Superior temporal gyrus (tissue), 1 donor: ENCODE results near the gene PRM1.
"Not testable (repeated sequence)": the region's sequence is repeated elsewhere in the genome, so short reads cannot be mapped to it uniquely, and the experiment has no call there.

Experiments
- DNase-seq: peaks from one replicate; pipeline ENCODE4 v3.0.0-alpha.2; 2016; ENCODE audit errors: extremely low spot score

The PRM1 gene

DNA sequence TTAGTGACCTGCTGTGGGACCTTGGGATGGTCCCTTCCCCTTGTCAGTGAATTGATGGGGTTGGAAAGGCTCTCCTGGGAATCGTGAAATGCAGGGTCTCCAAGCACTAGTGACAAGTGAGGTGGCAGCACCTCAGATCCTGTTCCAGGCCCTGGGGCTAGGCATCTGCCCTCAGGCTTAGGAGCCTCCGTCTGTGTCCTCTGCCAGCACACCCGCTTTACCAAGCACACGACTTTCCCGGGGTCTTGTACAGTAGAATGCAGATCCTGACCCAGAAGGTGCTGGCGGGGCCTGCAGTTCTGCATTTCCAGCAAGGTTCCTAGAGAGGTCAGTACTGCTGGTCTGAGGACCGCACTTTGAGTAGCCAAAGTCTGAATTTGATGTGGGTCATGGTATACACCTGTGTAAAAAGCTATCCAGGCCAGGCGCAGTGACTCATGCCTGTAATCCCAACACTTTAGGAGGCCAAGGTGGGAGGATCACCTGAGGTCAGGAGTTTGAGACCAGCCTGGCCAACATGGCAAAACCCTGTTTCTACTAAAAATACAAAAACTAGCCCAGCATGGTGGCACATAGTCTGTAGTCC, 33.3 kb upstream of the PRM1 start:
- no peak for DNase-seq

DNA sequence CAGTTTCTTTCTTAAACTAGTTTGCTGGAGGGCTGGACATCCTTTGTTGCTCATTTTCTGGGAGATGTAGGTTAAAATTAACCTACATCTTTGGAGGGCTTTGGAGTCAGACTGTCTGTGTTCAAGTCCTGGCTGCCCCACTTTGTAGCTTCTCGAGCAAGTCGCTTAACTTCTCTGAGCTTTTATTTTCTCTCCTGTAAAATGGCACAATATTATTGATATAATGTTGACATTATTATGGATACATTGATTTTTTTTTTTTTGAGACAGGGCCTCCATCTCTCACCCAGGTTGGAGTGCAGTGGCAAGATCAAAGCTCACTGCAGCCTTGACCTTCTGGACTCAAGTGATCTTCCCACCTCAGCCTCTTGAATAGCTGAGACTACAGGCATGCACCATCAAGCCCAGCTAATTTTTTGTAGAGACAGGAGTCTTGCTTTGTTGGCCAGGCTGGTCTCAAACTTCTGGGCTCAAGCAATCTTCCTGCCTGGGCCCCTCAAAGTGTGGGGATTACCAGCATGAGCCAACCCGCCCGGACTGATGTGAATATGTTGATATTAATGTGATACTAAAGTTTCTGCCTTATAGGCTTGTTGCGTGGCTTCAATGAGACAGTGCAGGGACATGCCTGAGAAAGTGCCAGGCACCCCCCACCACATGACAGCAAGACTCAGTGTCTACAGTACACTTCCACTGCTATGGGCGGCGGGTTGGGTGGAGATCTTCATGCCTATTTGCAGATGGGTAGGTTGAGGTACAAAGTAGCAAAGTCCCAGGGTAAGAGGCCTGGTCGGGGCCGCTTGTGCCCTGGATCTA, 32.6 kb upstream of the PRM1 start:
- DNase-seq, result no peak

DNA sequence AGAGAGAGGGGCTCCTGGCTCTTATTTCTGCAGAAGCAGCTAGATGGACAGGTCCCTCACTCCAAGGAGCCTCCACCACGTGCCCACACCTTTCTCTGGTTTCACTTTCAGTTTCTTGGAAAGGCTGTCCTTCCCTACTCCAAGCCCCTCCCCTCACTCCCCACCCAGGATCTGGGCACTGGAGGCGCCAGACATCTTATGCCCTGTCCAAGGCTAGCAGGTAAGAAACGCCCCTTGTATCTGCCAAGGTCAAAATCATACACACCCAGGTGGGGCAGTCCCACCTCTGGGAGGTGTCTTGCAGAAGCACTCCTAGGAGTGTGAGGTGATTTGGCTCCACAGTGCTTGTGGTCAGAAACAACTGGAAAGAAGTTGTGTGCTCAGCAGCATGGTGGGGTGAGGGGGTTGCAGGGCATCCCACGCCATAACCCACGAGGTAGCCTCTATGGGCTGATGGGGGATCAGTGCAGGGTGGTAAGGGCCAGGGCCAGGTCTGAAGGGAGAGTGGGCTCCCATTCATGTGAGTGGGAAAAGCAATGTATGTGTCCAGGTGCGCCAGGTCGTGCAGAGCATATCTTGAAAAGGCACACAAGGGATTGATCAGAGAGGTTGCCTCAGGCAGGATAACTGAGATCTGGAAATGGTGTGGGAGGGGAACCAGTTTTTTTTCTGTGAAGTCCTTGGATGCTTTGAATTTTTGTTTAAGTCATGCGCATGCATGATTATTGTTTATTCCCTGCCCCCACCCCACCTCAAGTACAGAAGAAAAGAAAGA, 31.8 kb upstream of the PRM1 start:
- DNase-seq, result no peak

DNA sequence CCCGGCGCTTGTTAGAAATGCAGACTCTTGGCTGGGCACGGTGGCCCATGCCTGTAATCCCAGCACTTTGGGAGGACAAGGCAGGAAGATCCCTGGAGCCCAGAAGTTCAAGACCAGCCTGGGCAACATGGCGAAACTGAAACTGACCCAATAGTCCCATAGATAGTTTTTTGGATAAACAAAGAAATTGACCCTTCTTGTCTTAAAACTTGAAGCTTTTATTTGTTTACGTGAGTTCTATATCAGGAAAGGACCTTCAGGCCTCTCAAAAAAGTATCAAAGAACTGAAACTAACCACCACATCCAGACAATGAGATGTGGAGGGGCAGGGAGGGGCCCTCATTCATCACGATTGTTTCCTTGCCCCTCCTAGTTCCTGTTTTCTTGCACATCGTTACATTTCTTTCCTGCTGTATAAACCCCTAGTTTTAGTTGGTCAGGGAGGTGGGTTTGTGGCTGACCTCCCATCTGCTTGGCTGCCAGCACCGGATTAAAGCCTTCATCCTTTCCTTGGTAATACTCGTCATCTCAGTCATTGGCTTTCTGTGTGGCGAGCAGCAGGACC, 29.9 kb upstream of the PRM1 start:
- DNase-seq, result no peak

DNA sequence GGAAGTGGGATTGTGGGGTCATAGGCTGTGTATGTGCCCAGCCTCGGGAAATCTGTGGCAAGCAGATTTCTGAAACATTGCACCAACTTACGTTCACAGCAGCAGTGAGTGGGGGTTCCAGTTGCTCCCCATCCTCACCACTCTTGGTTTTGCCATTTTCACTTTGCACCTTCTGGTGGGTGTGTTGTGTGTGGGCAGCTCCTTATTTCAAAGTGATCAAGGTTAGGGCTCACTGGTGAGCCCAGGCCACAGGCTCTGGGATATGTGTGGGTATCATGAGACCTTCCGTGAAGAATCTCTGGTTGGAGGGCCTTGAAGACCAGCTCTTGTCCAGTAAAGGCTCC, 29.5 kb upstream of the PRM1 start:
- DNase-seq, result no peak

DNA sequence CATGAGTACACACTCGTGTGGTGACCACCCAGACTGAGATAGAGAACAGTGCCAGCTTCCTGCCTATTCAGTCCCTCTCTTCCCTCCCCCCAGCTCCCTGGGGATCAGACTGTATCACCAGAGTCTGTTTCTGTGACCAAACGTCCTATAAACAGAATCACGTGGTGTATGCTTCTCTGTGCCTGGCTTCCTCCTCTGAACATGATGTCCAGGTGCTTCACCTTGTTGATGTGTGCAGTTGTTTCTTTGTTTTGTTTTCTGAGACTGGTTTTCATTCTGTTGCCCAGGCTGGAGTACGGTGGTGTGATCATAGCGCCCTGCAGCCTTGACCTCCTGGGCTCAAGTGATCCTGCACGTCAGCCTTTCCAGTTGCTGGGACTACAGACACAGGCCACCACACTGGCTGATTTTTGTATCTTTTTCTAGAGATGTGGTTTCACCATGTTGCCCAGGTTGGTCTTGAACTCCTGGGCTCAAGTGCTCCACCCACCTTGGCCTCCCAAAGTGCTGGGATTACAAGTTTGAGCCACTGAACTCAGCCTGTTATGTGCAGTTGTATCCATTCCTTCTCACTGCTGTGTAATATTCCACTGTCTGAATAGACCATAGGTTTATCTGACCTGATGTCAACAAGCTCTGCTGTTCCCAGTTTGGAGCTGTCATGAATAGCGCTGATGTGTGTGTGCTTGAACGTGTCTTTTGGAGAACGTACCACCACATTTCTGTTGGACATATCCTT, 28.9 kb upstream of the PRM1 start:
- DNase-seq, result no peak

DNA sequence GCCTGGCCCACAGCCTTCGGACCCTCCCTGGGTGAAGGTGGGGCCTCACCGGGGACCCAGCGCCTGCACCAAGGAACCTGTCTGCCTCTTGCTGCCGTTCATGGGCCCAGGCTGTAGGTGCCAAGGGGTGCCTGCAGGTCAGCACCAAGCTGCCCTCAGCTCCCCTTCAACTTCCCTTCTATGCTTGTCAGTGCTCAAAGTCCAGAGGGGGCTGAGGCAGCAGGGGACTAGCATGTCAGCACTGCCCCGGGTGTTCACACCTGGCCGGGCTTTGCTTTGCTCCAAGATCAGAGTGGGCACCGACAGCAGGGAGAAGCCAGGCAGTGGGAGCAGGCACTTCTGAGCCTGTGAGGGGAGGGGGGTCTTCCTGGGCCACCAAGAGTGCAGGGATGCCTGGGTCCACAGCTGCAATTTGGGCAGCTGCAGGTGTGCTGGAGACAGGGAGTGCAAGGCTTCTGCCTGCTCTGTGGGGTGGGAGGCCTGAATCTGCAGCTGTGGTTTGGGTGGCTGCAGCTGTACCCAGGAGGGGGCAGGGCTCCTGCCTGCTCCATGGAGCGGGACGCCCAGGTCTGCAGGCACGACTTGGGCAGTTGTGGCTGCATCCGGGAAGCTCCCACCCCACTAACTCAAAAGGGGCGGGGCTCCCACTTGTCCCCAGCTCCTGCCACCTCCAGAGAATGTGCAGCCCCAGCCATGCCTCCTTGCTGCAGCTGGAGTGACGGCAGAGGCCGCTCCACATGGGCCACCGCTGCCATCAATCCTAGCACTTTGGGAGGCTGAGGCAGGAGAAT, 27.6 kb upstream of the PRM1 start:
- DNase-seq, result no peak

DNA sequence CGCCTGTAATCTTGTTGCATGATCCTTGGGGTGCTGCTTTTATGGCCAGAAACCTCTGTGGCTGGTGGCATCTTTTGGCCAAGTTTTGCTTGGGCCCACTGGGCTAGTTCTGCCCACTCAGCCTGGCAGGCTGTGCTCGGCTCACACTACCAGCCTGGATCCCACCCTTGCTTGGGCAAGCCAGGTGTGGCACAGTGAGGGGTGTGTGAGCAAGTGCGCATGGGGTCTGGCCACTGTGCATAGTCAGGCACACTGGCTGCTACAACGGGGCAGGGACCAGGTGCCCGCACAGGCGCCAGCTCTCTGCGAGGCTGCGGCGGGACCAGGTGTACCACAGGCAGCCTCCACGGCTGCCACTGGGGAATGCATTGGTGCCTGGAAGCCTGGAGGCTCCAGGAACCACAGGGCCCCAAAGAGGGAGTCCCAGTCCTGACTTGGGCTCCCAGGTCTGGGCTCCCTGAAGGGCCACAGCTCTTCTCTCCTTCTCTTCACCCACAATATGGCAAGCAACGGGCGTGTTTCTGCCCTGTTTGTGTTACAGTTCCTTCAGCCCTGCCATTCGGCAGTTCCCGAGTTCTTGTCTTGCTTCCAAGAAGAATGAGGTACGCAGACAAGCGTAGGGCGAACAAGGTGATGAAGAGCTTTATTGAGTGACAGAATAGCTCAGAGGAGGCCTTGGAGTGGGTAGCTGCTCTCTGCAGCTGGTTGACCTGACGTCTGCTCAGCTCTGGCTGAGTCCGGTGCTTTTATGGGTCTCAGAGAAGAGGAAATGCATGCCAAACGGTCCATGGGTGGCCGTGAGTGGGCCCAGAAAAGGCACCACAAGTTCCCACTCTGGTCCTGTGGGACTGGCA, 26.7 kb upstream of the PRM1 start:
- DNase-seq, result no peak

DNA sequence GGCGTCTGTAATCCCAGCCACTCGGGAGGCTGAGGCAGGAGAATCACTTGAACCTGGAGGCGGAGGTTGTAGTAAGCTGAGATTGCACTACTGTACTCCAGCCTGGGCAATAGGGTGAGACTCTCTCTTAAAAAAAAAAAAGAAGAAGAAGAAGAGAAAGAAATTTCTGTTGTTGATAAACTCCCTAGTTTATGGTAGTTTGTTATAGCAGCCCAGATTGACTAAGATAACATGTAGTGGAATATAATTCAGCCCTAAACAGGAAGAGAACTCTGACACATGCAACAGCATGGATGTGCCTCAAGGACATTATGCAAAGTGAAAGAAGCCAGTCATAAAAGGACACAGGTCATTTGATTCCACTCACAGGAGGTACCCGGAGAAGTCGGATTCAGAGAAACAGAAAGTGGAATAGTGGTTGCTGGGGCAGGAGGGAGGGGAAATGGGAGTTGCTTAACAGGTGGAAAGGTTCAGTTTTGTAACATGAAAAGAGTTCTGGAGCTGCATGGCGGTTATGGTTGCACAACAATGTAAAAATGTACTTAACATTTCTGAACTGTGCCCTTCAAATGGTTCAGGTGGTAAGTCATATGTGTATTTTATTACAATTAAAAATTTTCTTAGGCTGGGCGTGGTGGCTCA, 26.0 kb upstream of the PRM1 start:
- no peak for DNase-seq

DNA sequence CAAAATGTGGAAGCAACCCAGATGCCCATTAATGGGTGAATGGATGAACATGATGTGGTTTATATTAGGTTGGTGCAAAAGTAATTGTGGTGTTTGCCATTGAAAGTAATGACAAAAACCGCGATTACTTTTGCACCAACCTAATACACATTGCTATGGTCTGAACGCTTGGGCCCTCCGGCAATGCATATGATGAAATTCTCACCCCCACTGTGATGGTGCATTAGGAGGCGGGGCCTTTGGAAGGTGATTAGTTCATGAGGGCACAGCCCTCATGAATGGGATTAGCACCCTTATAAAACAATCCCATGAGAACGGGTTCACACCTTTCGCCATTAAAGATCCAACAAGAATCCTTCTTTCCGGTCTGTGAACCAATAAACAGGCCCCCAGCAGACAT, 25.3 kb upstream of the PRM1 start:
- DNase-seq, result no peak

DNA sequence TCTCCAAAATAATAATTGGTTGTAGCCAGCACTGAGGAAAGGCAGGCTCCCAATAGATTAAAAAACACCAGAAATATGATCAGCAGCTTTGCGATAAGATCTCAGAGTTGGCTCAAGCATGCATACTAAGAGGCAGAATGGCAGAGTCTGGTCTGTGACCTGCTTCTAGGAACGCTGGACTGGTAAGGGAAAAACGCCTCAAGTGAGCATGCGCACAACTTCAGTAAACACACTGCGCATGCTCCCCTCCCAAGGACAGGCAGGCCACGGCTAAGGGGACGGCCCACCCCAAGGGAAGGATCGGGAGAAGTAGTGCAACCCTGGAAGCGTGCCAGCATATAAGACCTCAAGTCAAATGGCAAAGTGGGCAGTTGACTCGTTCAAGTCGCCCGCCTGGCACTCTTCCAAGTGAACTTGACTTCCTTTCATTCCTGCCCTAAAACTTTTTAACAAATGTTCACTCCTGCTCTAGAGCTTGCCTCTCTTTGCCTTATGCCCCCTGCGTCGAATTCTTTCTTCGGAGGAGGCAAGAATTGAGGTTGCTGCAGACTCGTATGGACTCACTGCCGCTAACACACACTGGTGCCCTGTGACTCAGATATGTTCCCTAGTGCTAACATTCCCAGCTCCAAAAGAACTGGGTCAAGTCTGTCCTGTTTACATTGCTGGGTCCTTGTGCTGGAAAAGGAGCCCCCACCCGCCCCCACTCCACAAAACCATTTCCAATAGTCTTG, 22.4 kb upstream of the PRM1 start:
- no peak for DNase-seq

DNA sequence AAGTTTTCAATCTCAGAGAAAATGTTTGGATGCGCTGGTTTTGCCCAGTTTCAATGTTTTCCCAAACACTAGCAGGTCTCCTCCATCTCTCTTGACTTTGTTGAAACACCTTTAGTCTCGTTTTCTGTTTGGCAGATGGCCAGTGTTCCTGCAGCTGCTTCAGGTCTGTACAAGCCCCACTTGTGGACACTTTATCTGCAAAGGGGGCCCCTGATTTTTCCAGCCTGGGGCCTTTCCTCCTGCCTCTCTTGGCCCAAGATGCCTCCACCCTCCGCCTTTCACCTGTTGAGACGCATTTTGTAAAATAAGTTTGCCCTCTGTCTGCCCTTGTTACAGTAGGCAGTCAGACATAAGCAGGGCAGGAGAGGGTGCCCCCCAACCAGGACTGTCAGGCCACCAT, 21.8 kb upstream of the PRM1 start:
- no peak for DNase-seq

DNA sequence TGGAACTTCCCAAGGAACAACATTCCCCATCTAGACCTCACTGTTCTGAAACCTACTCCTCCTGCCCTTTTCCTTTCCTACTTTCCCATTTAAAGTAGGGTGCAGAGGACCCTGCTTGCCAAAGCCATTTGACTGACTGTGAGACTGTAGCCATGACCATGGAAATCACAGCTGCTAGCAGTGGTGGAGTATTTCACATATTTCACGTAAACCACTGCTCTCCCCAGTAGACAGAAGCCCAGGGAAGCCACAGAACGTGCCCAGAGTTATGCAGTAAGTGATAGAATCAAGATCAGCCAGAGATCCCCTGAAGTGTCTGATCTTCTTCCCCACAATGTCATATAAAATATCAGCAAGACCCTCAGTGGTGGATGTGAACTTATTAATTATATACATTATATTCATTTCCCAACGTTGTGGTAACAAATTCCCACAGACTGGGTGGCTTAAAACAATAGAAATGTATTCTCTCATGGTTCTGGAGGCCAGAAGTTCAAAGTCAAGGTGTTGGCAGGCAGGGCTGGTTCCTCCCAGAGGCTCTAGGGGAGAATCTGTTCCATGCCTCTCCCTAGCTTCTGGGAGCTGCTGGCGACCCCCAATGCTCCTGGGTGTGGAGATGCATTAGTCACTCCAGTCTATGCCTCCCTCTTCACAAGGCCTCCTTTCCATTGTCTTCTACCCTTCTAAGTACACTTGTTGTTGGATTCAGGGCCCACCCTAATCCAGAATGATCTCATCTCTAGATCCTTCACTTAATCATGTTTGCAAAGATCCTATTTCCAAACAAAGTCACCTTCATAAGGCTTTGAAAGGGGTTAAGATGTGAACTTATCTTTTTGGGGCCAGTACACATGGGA, 20.7 kb upstream of the PRM1 start:
- DNase-seq, result no peak

DNA sequence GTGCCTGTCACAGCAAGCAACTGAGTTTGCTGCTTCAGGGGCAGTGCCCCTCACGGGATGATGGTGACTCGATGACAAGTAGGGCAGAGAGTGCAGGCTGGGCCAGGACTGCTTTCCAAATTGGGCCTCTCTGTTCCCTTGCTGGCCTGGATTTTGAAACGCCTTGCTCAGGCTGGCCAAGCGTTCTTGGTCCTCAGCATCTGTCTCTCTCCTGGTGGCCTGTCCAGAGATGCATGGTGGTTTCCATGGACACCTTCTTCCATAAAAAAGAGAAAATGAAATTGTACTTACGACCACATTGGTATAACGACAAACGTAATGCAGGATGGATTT, 19.4 kb upstream of the PRM1 start:
- DNase-seq, result no peak

DNA sequence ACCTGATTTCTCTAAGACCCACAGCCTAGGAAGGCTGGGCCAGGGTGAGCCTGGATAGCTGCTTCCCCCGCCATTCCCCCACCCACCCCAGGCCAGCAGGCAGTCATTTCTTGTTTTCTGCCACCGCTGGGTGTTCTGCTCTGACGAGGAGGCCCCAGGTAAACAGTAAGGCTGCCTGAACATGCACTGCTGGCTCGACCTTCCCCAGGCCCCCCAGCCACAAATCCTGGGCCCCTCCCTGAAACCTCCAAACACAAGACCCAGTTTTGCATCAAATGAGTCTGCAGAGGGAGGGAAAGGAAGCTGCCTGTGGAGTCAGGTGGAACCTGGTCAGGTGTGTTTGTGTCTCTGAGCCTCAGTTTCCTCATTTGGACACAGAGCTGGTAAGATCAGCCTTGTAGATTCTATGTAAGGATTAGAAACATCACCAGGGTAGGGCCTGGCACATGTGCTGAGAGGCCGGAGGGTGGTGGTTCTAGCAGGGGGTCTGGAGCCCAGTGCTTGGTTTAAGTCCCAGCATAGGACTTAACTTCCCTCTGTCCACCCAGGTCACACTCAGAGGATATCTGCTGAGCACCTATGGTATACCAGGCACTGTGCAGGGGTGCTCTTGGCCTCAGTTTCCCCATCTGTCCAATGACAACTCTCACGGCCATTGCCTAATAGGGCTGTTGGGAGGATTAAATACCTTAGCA, 18.9 kb upstream of the PRM1 start:
- no peak for DNase-seq

DNA sequence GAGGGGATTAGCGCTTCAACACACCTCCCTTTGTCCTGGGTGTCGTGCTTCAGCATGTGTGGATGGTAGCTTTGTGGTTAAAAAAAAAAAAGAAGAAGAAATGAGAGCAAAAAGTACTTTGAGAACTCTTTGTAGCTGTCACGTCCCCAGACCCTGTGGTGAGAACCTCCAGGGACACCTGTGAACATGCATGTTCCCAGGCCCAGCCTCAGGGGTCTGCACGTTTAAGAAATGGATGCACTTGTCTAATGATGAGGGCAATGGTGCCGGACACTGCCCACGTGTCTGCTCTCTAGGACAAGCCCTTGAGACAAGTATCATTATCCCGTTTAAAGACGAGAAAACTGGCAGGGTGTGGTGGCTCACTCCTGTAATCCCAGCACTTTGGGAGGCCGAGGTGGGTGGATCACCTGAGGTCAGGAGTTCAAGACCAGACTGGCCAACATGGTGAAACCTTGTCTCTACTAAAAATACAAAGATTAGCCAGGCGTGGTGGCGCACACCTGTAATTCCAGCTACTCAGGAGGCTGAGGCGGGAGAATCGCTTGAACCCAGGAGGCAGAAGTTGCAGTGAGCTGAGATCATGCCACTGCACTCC, 17.9 kb upstream of the PRM1 start:
- DNase-seq, result not testable (repeated sequence)
